Astrocyte (in vitro differentiated cells and primary cell): ENCODE measurements around the gene BMPR2. TPM values are rescaled to one million over a fixed set of nuclear protein-coding genes. Genes with fewer than 3 reads are reported as not detected.

ENCODE experiments used
- total RNA-seq: library from RNA; stranded (reverse); gene quantifications from 2 replicates; pipeline ENCODE4 v1.2.1, GENCODE V29; 2021

The BMPR2 gene
- total RNA-seq, 1 donor from 2014 or later = 93.1 TPM

Other genes starting within 250 kb of the BMPR2 start
- 141 and 157 TPM in 2 replicates for gene SUMO1, start 137.7 kb upstream of the BMPR2 start, total RNA-seq
- gene NOP58, start 110.6 kb upstream of the BMPR2 start, total RNA-seq = 61.7 and 64.1 TPM in 2 replicates